Lower leg skin (tissue), 3 donors: ENCODE data around the gene FNIP2.

Experiments used
- POLR2A ChIP-seq, 2 donors: fragments of 450-650 bp; IDR thresholded peaks; one replicate each; pipeline ENCODE4 v1.6.1; 2016 to 2017; ENCODE audit warnings: antibody characterized with exemption in 2 of 2, mild to moderate bottlenecking in 1 of 2, moderate library complexity in 1 of 2
- TF ChIP-seq, protein P1 (sequence below), 3 donors: fragments of 450-650 bp; IDR thresholded peaks; one replicate each; pipeline ENCODE4 v1.5.1; 2016; ENCODE audit warnings: antibody characterized with exemption in 3 of 3, mild to moderate bottlenecking in 3 of 3, moderate library complexity in 2 of 3

DNA sequence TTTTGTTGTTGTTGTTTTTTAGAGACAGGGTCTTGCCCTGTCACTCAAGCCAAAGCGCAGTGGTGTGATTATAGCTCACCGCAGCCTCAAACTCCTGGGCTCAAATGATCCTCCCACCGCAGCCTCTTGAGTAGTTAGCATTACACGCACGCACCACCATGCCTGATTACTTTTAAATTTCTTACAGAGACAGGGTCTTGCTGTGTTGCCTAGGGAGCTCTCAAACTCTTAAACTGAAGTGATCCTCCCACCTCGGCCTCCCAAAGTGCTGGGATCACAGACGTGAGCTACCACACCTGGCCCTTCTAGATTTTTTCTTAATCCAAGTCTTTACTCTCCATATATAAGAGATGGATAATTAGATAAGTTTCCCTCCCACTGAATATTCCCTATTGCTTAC is 29.2 kb downstream of the FNIP2 start:
- TF ChIP-seq, protein P1, sequence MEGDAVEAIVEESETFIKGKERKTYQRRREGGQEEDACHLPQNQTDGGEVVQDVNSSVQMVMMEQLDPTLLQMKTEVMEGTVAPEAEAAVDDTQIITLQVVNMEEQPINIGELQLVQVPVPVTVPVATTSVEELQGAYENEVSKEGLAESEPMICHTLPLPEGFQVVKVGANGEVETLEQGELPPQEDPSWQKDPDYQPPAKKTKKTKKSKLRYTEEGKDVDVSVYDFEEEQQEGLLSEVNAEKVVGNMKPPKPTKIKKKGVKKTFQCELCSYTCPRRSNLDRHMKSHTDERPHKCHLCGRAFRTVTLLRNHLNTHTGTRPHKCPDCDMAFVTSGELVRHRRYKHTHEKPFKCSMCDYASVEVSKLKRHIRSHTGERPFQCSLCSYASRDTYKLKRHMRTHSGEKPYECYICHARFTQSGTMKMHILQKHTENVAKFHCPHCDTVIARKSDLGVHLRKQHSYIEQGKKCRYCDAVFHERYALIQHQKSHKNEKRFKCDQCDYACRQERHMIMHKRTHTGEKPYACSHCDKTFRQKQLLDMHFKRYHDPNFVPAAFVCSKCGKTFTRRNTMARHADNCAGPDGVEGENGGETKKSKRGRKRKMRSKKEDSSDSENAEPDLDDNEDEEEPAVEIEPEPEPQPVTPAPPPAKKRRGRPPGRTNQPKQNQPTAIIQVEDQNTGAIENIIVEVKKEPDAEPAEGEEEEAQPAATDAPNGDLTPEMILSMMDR (IDR thresholded peaks at IDR 0.05), result no peak
- no peak for TF ChIP-seq POLR2A (IDR thresholded peaks at IDR 0.05)
